CD4-positive, alpha-beta T cell (primary cell): ENCODE data around the gene C7orf25. TPM values are rescaled to one million over a fixed set of nuclear protein-coding genes. Genes with fewer than 3 reads are reported as not detected.

ENCODE experiments used
- ATAC-seq: fragments of 200-7000 bp; cut with Tn5 transposase; one replicate; pipeline ENCODE4 v1.10.0; 2022; ENCODE audit warnings: mild to moderate bottlenecking; ENCODE audit not compliant: poor library complexity
- CTCF ChIA-PET: fragments of 350-600 bp; sonication (Branson Sonifier 250); formaldehyde crosslinking; loops from one replicate; lab custom pipeline; 2021; ENCODE audit warnings: antibody characterized with exemption, inconsistent platforms; lab: Charles Lee
- POLR2A ChIA-PET: fragments of 350-600 bp; sonication (Branson Sonifier 250); formaldehyde crosslinking; loops from one replicate; lab custom pipeline; 2021; ENCODE audit warnings: antibody characterized with exemption, inconsistent platforms; lab: Charles Lee
- DNase-seq, 14 experiments: peaks; one replicate each; pipeline ENCODE4 v3.0.0-alpha.2; 2013 to 2020; ENCODE audit warnings: mixed read lengths in 2 of 14
- H3K27ac ChIP-seq, 2 donors: one replicate each; pipeline versions ENCODE4 v1.5.1 to v1.7.0; 2013; ENCODE audit warnings: low read length in 2 of 2, low read depth in 1 of 2, mild to moderate bottlenecking in 1 of 2
- H3K27me3 ChIP-seq, 2 experiments: 1 replicate in 1 of 2; 2 replicates in 1 of 2; pipeline versions ENCODE4 v1.6.1 to v1.7.0; 2013; ENCODE audit warnings: low read length in 2 of 2, control low read depth in 1 of 2, mild to moderate bottlenecking in 1 of 2, moderate library complexity in 1 of 2; ENCODE audit not compliant: insufficient read depth in 2 of 2, control insufficient read depth in 1 of 2
- H3K36me3 ChIP-seq: one replicate; pipeline ENCODE4 v1.6.1; 2013; ENCODE audit warnings: low read length, control low read depth; ENCODE audit not compliant: insufficient read depth
- H3K4me1 ChIP-seq: one replicate; pipeline ENCODE4 v1.6.1; 2013; ENCODE audit warnings: low read length, control low read depth; ENCODE audit not compliant: insufficient read depth
- H3K4me3 ChIP-seq: one replicate; pipeline ENCODE4 v1.5.1; 2013; ENCODE audit warnings: mild to moderate bottlenecking, low read length, moderate library complexity
- H3K9me3 ChIP-seq, 2 experiments: 1 replicate in 1 of 2; 2 replicates in 1 of 2; pipeline versions ENCODE4 v1.6.1 to v1.7.0; 2013; ENCODE audit warnings: low read length in 2 of 2, mild to moderate bottlenecking in 2 of 2, control low read depth in 1 of 2, moderate library complexity in 1 of 2; ENCODE audit not compliant: control insufficient read depth in 1 of 2, insufficient read depth in 1 of 2
- H3K27ac Mint-ChIP-seq: one replicate; pipeline ENCODE4 v1.8.0; 2020; ENCODE audit warnings: mixed read lengths
- H3K27me3 Mint-ChIP-seq: one replicate; pipeline ENCODE4 v1.8.0; 2021; ENCODE audit warnings: mixed read lengths
- H3K36me3 Mint-ChIP-seq: one replicate; pipeline ENCODE4 v1.8.0; 2021; ENCODE audit warnings: low read depth, mixed read lengths
- H3K4me1 Mint-ChIP-seq: one replicate; pipeline ENCODE4 v1.8.0; 2021; ENCODE audit warnings: low read depth, mixed read lengths
- H3K4me3 Mint-ChIP-seq: one replicate; pipeline ENCODE4 v1.8.0; 2020; ENCODE audit warnings: mild to moderate bottlenecking, mixed read lengths
- H3K9me3 Mint-ChIP-seq: one replicate; pipeline ENCODE4 v1.8.0; 2020; ENCODE audit warnings: mixed read lengths
- intact Hi-C, 2 experiments: fragments of 100-400 bp; cut with DNase I in 1 of 2; cut with micrococcal nuclease in 1 of 2; formaldehyde crosslinking; loops; one replicate each; pipeline versions ENCODE4 v1.15.1 to v1.9.0; 2023 to 2025; cut with DNase I, micrococcal nuclease
- total RNA-seq, 174 experiments: library from RNA in 2 of 174; stranded (reverse) in 2 of 174; gene quantifications; one replicate each; pipeline ENCODE4 v1.2.3 and lab custom pipeline; 2021 to 2026
- TF ChIP-seq, protein P1 (sequence below): fragments of 200-600 bp; IDR thresholded peaks from one replicate; pipeline ENCODE4 v1.8.0; 2022; ENCODE audit warnings: antibody characterized with exemption, mild to moderate bottlenecking

C7orf25 gene
- total RNA-seq, 2 experiments from 2014 or later = 2.1 to 3.7 TPM

GRCh38 chr7:42932811-42933591 lies 21.1 kb upstream of the C7orf25 start:
- H3K4me3 ChIP-seq = peak overlapping the region; percentile 87
- DNase-seq (peak in 1 of 14 experiments; percentile 22), ATAC-seq (no peak)
- H3K4me1 ChIP-seq = peaks cover 28% of the 10 kb centered on the region
- ChIA-PET CTCF (interaction anchor here (1.9 to 2.2 kb wide), 3 partner anchors 8 to 650 kb away, joined by 5 to 12 read pairs (median 5); partner anchors contain the start of gene STK17A), POLR2A (interaction anchor here (1.2 to 2.5 kb wide), 11 partner anchors 8 to 1641 kb away, joined by 3 to 79 read pairs (median 8); partner anchors contain the start of genes C7orf25, COA1, DDX56 and MRPS24)
- no peaks in the 10 kb centered on the region for H3K9me3 Mint-ChIP-seq
- intact Hi-C loops = loop anchor here (1.0 to 5.0 kb wide), 3 partner anchors 21 to 994 kb away; partner anchors contain the start of genes UBE2D4 (in 2 of the 2), C7orf25 (in 1 of the 2) and STK17A (in 1 of the 2)
- H3K4me1 Mint-ChIP-seq = peaks cover 70% of the 10 kb centered on the region
- peaks cover 27% of the 10 kb centered on the region for H3K36me3 ChIP-seq
- peaks cover 54% of the 10 kb centered on the region for H3K36me3 Mint-ChIP-seq
- TF ChIP-seq, protein P1, sequence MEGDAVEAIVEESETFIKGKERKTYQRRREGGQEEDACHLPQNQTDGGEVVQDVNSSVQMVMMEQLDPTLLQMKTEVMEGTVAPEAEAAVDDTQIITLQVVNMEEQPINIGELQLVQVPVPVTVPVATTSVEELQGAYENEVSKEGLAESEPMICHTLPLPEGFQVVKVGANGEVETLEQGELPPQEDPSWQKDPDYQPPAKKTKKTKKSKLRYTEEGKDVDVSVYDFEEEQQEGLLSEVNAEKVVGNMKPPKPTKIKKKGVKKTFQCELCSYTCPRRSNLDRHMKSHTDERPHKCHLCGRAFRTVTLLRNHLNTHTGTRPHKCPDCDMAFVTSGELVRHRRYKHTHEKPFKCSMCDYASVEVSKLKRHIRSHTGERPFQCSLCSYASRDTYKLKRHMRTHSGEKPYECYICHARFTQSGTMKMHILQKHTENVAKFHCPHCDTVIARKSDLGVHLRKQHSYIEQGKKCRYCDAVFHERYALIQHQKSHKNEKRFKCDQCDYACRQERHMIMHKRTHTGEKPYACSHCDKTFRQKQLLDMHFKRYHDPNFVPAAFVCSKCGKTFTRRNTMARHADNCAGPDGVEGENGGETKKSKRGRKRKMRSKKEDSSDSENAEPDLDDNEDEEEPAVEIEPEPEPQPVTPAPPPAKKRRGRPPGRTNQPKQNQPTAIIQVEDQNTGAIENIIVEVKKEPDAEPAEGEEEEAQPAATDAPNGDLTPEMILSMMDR = no peak
- H3K27ac Mint-ChIP-seq = peak overlapping the region; percentile 92
- H3K27me3 ChIP-seq = no peaks in the 10 kb centered on the region
- H3K27ac ChIP-seq = no peak overlapping the region
- H3K4me3 Mint-ChIP-seq = peak overlapping the region; percentile 92
- no peaks in the 10 kb centered on the region for H3K9me3 ChIP-seq
- H3K27me3 Mint-ChIP-seq = no peaks in the 10 kb centered on the region

GRCh38 chr7:42931834-42932651 lies 20.2 kb upstream of the C7orf25 start, which contains the start of the genes MRPL32 and PSMA2:
TSS of gene MRPL32 (plus strand) at chr7:42932376. CDS start at chr7:42932387, 11 bp downstream.
TSS of gene PSMA2 (minus strand) at chr7:42932174. CDS start at chr7:42932158, 16 bp downstream.
- ChIA-PET CTCF (interaction anchor here (1.9 to 2.2 kb wide), 3 partner anchors 9 to 651 kb away, joined by 5 to 12 read pairs (median 5); partner anchors contain the start of gene STK17A), POLR2A (interaction anchor here (0.7 to 2.5 kb wide), 17 partner anchors 8 to 1953 kb away, joined by 3 to 79 read pairs (median 7); partner anchors contain the start of genes BLVRA, C7orf25, COA1 and DDX56)
- DNase-seq (peak; percentile 88 to 98 (median 91)), ATAC-seq (peak; percentile 98)
- Histone ChIP-seq H3K4me1 (peaks cover 28% of the 10 kb centered on the region), H3K4me3 (peak within 1 kb of the TSS; percentile 87), H3K9me3 (no peaks in the 10 kb centered on the region), H3K27me3 (no peaks in the 10 kb centered on the region), H3K36me3 (peaks cover 26% of the 10 kb centered on the region), H3K27ac (peak within 1 kb of the TSS; percentile 74 to 87)
- peaks cover 79% of the 10 kb centered on the region for H3K4me1 Mint-ChIP-seq
- intact Hi-C loops = loop anchor here (1.0 to 5.0 kb wide), 4 partner anchors 19 to 995 kb away; partner anchors contain the start of genes UBE2D4 (in 2 of the 2), C7orf25 (in 1 of the 2) and STK17A (in 1 of the 2)
- TF ChIP-seq, protein P1 = no peak
- H3K27me3 Mint-ChIP-seq = no peaks in the 10 kb centered on the region
- H3K36me3 Mint-ChIP-seq = peaks cover 57% of the 10 kb centered on the region
- H3K4me3 Mint-ChIP-seq = peak within 1 kb of the TSS; percentile 92
- no peaks in the 10 kb centered on the region for H3K9me3 Mint-ChIP-seq
- H3K27ac Mint-ChIP-seq = peak within 1 kb of the TSS; percentile 92
